Motor neuron (in vitro differentiated cells): ENCODE data around the gene ADCY7. TPM values are rescaled to one million over a fixed set of nuclear protein-coding genes. Genes with fewer than 3 reads are reported as not detected.
A peak's percentile ranks its signal among the peaks of the same experiment; 100 is the strongest.

Source experiments
- ATAC-seq, 8 experiments: fragments of 200-7000 bp; cut with Tn5 transposase; replicated peaks in 6 of 8; 2 replicates each; pipeline ENCODE4 v1.8.0; 2021; ENCODE audit warnings: mild to moderate bottlenecking in 8 of 8, moderate library complexity in 8 of 8
- H3K27ac ChIP-seq, 2 donors: fragments of 250-450 bp; sonication (Bioruptor Pico); 2 replicates each; pipeline ENCODE4 v1.9.0; 2021; ENCODE audit warnings: antibody characterized with exemption in 2 of 2, mild to moderate bottlenecking in 2 of 2, moderate library complexity in 1 of 2
- H3K4me1 ChIP-seq, 2 donors: fragments of 250-450 bp; sonication (Bioruptor Pico); replicated peaks in 1 of 2; 2 replicates each; pipeline ENCODE4 v1.6.1; 2021; ENCODE audit warnings: antibody characterized with exemption in 2 of 2, mild to moderate bottlenecking in 2 of 2, moderate library complexity in 1 of 2
- H3K4me3 ChIP-seq, 5 donors: fragments of 250-450 bp; sonication (Bioruptor Pico); 2 replicates each; pipeline ENCODE4 v1.9.0; 2021; ENCODE audit warnings: antibody characterized with exemption in 5 of 5, mild to moderate bottlenecking in 5 of 5, moderate library complexity in 4 of 5
- WGBS, 10 experiments: fragments of 450-650 bp; shearing (Covaris generic); methylation state at CpG; one replicate each; pipeline ENCODE4 v1.0.0; 2022; 5-methylcytosine and 5-hydroxymethylcytosine counted together
- in situ Hi-C, 9 experiments: fragments of 400-800 bp; cut with MboI; loops; one replicate each; pipeline ENCODE4 v1.15.0; 2021; ENCODE audit warnings: low sequenced_read_pairs in 9 of 9, low pct_unique_long_range_greater_than_20kb in 2 of 9; ENCODE audit not compliant: unreplicated experiment in 9 of 9
- total RNA-seq, 8 experiments: library from RNA; unstranded; fragments of 300-600 nt; gene quantifications; 2 replicates each; pipeline versions ENCODE4 v1.2.3 to v1.2.4, GENCODE V29; 2022

The ADCY7 gene
- total RNA-seq, 8 experiments from 2014 or later: 4.1 to 17.9 (median 7.5) TPM

DNA sequence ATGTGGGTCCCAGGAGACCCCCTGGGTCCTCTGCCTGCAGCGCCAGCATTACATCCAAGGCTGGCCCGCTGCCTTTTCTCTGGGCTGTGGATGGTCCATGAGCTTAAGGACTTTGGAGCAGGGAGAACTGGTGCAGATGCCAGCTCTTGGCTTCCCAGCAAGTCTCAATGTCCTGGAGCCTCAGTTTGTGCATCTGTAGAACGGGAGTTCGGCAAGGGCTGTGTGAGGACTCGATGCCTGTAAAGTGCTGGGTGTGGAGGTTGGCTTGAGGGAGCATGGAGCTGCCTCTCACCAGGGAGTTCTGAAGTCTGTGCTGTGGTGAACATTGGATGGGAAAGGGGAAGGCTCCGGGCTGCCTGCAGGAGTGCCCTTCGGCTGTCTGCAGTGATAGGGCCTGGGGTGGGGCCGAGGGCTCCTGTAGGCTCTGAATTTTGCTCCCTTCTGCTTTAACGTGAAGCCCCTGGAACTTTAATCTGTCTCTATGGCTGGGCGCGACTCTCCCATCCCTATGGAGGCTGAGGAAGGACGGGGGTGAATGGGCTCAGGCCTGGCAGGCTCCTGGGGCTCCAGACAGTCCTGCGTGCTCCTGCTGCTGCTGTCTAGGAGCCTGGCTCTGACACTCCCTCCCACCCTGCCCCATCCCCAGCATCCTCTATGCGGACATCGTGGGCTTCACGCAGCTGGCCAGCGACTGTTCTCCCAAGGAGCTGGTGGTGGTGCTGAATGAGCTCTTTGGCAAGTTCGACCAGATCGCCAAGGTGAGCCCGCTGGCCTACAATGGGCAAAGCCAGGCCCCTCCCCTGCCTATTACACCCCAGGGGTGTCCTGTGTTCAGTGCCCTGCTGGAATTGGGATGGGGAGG is 27.9 kb downstream of the ADCY7 start:
- Histone ChIP-seq H3K4me3 (no peak overlapping the region), H3K4me1 (peaks cover 11% of the 10 kb centered on the region in 2 donors), H3K27ac (no peak overlapping the region)
- in situ Hi-C loops: no loop called here
- ATAC-seq: no peak
- 67 to 100% (median 87%) methylated on average over 1 to 6 of the region's 20 CpGs; no CpG with 5 or more reads in 4 of the 10 experiments for WGBS, 10 experiments

DNA sequence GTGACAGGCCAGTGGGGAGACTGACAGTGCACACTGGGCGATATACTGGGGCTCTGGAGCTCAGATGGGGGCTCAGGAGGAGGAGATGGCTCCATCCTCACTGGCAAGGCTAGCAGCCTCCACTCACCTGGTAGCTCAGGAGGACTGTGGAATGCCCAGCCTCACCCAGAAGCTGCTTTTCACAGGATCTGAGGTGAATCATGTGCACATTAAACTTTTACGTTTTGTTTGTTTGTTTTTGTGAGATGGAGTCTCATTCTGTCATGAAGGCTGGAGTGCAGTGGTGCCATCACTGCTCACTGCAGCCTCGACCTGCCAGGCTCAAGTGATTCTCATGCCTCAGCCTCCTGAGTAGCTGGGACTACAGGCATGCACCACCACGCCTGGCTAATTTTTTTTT is 28.6 kb downstream of the ADCY7 start:
- in situ Hi-C loops: no loop called here
- H3K4me1 ChIP-seq: peaks cover 11% of the 10 kb centered on the region in 2 donors
- WGBS, 10 experiments: 33 to 94% (median 83%) methylated on average over 1 to 3 of the region's 4 CpGs; no CpG with 5 or more reads in 5 of the 10 experiments
- H3K27ac ChIP-seq: no peak overlapping the region
- no peak overlapping the region for H3K4me3 ChIP-seq
- ATAC-seq: no peak

DNA sequence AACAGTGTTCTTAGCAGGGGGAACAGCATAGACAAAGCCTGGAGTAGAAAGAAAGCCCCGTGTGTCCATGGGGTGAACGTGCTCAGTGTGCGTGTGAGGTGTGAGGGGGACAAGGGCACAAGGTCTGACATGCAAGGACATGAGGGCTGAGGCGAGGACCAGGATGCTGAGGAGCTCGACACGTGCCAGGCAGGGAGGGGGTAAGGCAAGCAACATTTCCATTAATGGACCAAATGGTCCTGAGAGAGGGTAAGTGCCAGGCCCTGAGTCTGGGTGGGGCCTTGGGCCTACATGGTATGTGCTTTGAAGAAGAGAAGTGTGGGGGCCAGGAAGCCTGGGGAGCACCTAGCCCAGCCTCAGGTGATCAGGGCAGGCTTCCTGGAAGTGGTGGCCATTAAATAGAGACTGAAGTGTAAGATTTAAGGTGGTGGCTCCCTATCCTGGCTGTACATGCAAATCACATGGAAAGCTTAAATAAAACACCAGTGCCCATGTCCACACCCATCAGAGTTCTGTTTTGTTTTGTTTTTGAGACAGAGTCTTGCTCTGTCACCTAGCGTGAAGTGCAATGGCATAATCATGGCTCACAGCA is 29.3 kb downstream of the ADCY7 start:
- WGBS, 10 experiments: 88 to 100% (median 98%) methylated on average over 1 to 3 of the region's 7 CpGs; no CpG with 5 or more reads in 4 of the 10 experiments
- no peak overlapping the region for H3K27ac ChIP-seq
- H3K4me1 ChIP-seq: peaks cover 11% of the 10 kb centered on the region in 2 donors
- in situ Hi-C loops: no loop called here
- H3K4me3 ChIP-seq: no peak overlapping the region
- peak in 1 of 8 experiments; percentile 33 for ATAC-seq

DNA sequence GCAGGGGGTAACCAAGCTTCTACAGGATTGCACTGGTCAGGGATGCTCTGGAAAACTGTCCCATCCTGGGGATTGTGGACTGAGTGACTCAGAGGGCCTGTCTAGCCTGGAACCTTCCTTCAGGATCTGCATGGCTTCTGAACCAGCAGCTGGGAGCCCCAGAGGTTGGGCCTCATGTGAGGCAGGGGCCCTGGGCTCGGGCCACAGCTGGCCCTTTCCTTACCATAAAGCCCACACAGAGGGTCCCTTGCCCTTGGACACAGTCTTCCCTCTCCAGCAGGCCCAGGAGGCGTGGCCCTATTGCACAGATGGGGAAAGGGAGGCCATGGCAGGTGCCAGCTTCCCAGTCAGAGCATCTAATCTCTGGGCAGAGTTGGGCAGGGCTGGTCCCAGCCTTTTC is 30.5 kb downstream of the ADCY7 start:
- Histone ChIP-seq H3K27ac (peak overlapping the region in 1 of 2 donors; percentile 12), H3K4me1 (peaks cover 11% of the 10 kb centered on the region in 2 donors), H3K4me3 (no peak overlapping the region)
- in situ Hi-C loops: no loop called here
- no peak for ATAC-seq
- 50 to 100% methylated on average over 1 of the region's 2 CpGs; no CpG with 5 or more reads in 8 of the 10 experiments for WGBS, 10 experiments

DNA sequence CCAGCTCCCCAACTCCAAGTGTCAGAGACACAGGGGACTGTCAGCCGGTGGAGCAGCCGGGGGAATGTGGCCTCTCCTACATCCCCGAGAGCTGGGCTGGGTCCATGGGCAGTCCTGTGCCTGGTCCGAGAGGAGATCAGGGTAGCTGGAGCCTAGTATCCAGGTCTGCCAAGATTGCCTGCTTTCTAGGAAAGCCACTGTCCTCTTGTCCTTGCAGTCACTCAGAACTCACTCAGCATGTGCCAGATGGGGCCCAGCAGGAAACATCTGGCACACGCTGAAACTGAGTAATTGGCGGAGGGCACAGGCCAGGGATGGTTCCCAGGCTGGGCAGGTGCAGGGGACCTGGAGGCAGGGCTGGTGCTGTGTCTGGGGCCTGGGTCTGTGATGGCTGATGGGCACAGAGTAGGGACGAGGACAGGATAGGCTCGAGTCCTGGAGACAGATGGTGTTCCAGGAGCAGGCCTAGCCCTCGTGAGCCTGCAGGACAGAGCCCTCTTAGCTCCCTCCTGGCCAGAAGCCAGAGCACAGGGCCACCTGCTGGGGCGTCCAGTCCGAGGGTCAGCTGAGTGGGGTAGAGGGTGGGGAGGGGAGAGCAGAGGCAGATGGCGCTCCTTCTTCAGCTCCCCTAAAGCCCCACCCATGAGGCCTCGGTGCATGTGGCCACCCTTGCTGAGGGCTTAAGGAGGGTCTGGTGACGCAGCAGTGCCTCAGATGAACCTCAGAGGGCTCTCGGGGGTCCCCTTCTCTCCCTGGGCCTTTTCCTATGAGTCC is 31.1 kb downstream of the ADCY7 start:
- 39 to 100% (median 70%) methylated on average over 2 to 4 of the region's 15 CpGs; no CpG with 5 or more reads in 6 of the 10 experiments for WGBS, 10 experiments
- peaks cover 11% of the 10 kb centered on the region in 2 donors for H3K4me1 ChIP-seq
- H3K27ac ChIP-seq: peak overlapping the region in 1 of 2 donors; percentile 35
- peak in 5 of 8 experiments; percentile 74 to 84 (median 77) for ATAC-seq
- H3K4me3 ChIP-seq: no peak overlapping the region
- in situ Hi-C loops: no loop called here

DNA sequence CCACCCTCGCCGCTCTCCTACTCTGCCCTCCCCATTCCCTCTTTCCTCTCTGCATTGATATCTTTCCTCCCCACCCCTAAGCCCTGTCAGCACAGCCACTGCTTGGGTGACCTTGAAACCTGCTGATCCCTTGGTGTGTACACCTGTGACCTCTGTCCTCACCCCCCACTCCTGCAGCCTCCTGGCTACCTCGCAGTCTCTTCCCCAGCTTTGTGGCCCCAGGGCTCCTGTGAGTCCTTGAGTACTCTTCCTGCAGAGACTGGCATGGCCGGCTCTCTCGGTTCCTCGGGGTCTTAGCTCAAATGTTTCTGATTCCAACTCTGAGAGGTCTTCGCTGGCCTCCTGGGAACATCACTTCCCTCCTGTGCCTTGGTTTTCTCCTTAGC is 31.7 kb downstream of the ADCY7 start:
- no peak for ATAC-seq
- in situ Hi-C loops: no loop called here

DNA sequence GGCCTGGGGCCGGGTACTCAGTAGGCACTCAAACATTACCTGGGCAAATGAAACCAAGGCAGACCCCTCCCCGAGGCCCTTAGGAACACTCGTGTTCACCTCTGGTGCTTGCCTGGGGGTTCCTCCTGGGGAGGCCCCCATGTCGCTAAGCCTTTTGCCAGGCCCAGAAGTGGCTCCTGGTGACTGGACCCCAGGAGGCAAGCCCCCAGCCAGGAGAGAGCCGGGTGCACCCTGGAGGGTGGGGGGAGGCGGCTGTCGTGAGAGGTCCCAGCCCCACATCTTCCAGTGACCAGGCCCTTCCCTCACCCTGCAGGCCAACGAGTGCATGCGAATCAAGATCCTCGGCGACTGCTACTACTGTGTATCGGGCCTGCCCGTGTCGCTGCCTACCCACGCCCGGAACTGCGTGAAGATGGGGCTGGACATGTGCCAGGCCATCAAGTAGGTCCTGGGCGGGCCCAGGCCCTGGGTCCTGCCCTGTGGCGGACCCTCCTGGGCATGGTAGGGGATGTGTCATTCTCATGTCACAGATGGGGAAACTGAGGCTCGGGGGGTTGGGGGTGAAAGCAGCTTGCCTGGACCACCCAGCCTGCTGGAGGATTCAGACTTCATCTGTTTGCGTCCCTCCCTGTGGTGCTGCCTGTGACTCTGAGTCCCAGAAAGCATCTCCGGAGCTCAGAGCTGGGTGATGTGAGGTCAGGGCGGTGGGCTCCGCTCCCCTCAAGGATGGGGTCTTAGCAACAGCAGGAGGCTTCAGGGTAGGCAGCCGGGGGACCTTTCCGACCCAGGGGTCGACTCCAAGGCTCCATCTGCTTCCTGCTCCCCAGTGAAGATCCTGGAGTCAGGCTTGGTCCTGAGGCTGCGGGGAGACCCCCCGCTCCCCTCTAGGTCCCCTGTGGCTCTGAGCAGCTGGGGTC is 32.5 kb downstream of the ADCY7 start:
- Histone ChIP-seq H3K4me3 (no peak overlapping the region), H3K27ac (no peak overlapping the region), H3K4me1 (peaks cover 11% of the 10 kb centered on the region in 2 donors)
- ATAC-seq: no peak
- in situ Hi-C loops: no loop called here
- WGBS, 10 experiments: 70 to 83% (median 78%) methylated on average over 2 to 10 of the region's 29 CpGs; no CpG with 5 or more reads in 7 of the 10 experiments

More for the DNA sequence above, 31.7 kb downstream of the ADCY7 start:
- WGBS, 10 experiments: 83 to 95% (median 90%) methylated on average over 1 to 4 of the region's 7 CpGs; no CpG with 5 or more reads in 7 of the 10 experiments
- Histone ChIP-seq H3K4me3 (no peak overlapping the region), H3K4me1 (peaks cover 11% of the 10 kb centered on the region in 2 donors), H3K27ac (peak overlapping the region in 1 of 2 donors; percentile 35)

DNA sequence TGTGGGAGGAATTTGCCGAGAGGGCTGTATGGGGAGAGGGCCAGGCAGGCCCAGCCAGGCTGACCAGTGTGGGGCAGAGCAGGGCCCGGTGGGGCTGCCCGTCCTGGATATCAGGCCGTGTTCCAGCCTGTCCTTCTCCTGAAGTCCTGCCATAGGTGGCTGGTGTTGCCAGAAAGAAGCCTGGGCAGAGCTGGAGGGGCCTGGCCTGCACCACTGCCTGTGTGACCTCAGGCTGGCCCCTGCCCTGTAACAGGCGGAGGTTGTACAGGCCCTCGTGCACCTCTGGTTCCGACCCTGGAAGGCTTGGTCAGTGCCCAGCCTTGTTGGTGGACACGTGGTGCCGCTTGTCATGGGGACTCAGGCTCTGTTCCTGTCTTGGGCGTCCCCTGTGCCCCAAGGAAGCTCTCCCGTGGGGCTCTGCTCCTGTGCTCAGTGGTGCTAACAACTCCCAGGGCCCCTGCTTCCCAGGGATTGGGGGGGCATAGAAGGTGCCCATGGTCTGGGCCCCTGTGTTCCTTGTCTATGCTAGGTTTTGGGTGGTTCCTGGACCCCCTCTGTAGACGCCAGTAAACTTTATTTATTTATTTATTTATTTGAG is 33.3 kb downstream of the ADCY7 start:
- Histone ChIP-seq H3K27ac (no peak overlapping the region), H3K4me1 (peaks cover 11% of the 10 kb centered on the region in 2 donors), H3K4me3 (no peak overlapping the region)
- ATAC-seq: no peak
- in situ Hi-C loops: no loop called here
- 88 to 100% (median 93%) methylated on average over 2 to 4 of the region's 12 CpGs; no CpG with 5 or more reads in 7 of the 10 experiments for WGBS, 10 experiments

DNA sequence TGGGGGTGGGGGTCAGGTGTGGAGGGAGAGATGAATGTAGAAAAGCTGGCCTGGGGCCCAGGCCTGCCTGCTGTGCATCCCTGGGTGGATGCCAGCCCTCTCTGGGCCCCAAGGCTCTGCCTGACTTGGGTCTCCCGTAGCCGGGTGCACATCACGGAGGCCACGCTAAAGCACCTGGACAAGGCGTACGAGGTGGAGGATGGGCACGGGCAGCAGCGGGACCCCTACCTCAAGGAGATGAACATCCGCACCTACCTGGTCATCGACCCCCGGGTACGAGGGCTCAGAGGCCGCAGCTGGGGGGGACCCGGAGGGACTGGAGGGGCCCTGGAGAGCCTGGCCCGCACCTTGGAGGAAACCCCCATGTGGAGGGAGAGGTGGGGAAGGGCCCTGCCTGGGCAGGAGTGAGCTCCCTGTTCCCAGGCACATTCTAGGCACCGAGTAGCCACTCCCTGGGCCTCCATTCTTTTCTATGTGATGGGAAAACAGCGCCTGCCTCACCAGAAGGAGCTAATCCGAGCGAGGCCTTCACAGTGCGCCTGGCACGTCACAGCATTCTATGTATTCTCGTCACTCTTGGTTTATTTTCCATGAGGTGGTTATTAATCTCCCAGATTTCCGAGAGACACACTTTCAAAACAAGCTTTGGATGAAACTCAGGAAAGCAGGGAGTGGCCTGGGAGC is 34.7 kb downstream of the ADCY7 start:
- in situ Hi-C loops: no loop called here
- WGBS, 10 experiments: 29 to 90% (median 68%) methylated on average over 1 to 3 of the region's 23 CpGs; no CpG with 5 or more reads in 6 of the 10 experiments
- peaks cover 11% of the 10 kb centered on the region in 2 donors for H3K4me1 ChIP-seq
- H3K27ac ChIP-seq: no peak overlapping the region
- H3K4me3 ChIP-seq: no peak overlapping the region
- no peak for ATAC-seq

DNA sequence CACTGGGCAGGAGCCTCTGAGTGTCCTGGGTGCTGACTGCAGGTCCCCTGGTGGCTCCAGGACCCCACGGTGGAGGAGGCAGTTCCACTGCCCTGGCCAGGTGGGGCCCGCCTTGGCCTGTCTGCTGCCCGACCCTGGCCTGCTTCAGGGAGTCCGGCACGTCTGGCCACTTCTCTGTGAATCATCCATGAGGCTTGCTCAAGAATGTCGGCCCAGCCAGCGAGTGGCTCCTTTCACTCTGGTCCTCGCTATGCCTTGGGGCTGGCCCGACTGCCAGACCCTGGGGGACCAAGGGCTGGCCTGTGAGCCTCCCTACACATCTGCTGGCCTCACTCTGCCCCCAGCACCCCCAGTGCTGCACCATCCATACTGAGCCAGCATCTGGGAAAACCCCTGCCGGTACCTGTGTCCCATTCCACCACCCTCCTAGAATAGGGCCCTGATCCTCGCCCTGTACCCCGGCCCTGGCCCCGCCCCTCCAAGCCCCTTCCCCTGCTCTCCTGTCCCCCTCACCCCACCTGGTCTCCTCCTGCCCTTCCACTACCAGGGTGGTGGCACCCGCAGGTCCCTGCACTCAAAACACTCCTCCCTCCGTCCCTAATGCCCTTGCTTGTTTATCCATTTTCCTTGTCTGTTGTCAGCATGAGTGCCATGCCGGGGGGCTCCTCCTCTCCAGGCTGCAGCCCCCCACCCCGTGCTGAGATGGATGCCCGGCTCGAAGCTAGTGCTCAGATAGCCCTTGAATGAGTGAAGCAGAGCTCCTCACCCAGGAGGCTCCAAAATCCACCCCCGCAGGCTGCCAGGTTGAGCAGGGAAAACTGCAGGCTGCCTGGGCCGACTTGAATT is 35.5 kb downstream of the ADCY7 start:
- in situ Hi-C loops: no loop called here
- 14 to 87% (median 61%) methylated on average over 2 to 7 of the region's 21 CpGs; no CpG with 5 or more reads in 6 of the 10 experiments for WGBS, 10 experiments
- no peak overlapping the region for H3K4me3 ChIP-seq
- peaks cover 11% of the 10 kb centered on the region in 2 donors for H3K4me1 ChIP-seq
- ATAC-seq: peak in 3 of 8 experiments; percentile 65 to 87 (median 80)
- H3K27ac ChIP-seq: no peak overlapping the region
